Neuron (in vitro differentiated cells): Measurements from ENCODE around the gene NTS.

Experiments used
- H2AFZ ChIP-seq: one replicate; pipeline ENCODE4 v1.6.1; 2013; ENCODE audit warnings: low read depth, mild to moderate bottlenecking, inconsistent platforms, low read length, moderate library complexity
- H3K27me3 ChIP-seq: one replicate; pipeline ENCODE4 v1.6.1; 2013; ENCODE audit warnings: low read length; ENCODE audit not compliant: insufficient read depth
- H3K36me3 ChIP-seq: one replicate; pipeline ENCODE4 v1.6.1; 2013; ENCODE audit warnings: low read length; ENCODE audit not compliant: insufficient read depth
- H3K4me1 ChIP-seq: one replicate; pipeline ENCODE4 v1.6.1; 2013; ENCODE audit warnings: low read length; ENCODE audit not compliant: insufficient read depth
- H3K4me3 ChIP-seq: 2 replicates; pipeline ENCODE4 v1.5.1; 2013; ENCODE audit warnings: mild to moderate bottlenecking, low read length, moderate library complexity
- H3K9me3 ChIP-seq: one replicate; pipeline ENCODE4 v1.6.1; 2013; ENCODE audit warnings: low read length

The NTS gene

GRCh38 chr12:85856966-85857365 is 17.1 kb upstream of the NTS start:
- no peaks in the 10 kb centered on the region for H3K4me1 ChIP-seq
- H3K27me3 ChIP-seq: no peaks in the 10 kb centered on the region
- no peak overlapping the region for H2AFZ ChIP-seq
- H3K36me3 ChIP-seq: no peaks in the 10 kb centered on the region
- H3K4me3 ChIP-seq: no peak overlapping the region
- no peaks in the 10 kb centered on the region for H3K9me3 ChIP-seq

- no peaks in the 10 kb centered on the region for H3K27me3 ChIP-seq
- no peaks in the 10 kb centered on the region for H3K4me1 ChIP-seq
- H3K4me3 ChIP-seq: no peak overlapping the region
- no peaks in the 10 kb centered on the region for H3K36me3 ChIP-seq
- H3K9me3 ChIP-seq: no peaks in the 10 kb centered on the region
- H2AFZ ChIP-seq: no peak overlapping the region
Measured at GRCh38 chr12:85865890-85866289, 8.2 kb upstream of the NTS start.

GRCh38 chr12:85866986-85867776 is 6.9 kb upstream of the NTS start:
- Histone ChIP-seq H3K4me3 (no peak overlapping the region), H3K27me3 (no peaks in the 10 kb centered on the region), H3K9me3 (no peaks in the 10 kb centered on the region), H3K4me1 (no peaks in the 10 kb centered on the region), H3K36me3 (no peaks in the 10 kb centered on the region), H2AFZ (no peak overlapping the region)

- no peak overlapping the region for H2AFZ ChIP-seq
- H3K4me1 ChIP-seq: peaks cover 4% of the 10 kb centered on the region
- H3K27me3 ChIP-seq: no peaks in the 10 kb centered on the region
- H3K4me3 ChIP-seq: no peak overlapping the region
- no peaks in the 10 kb centered on the region for H3K9me3 ChIP-seq
- H3K36me3 ChIP-seq: no peaks in the 10 kb centered on the region
Measured at GRCh38 chr12:85872497-85873091, 1.5 kb upstream of the NTS start.

GRCh38 chr12:85877459-85877858 is 3.4 kb downstream of the NTS start:
- Histone ChIP-seq H3K4me3 (no peak overlapping the region), H3K27me3 (no peaks in the 10 kb centered on the region), H3K4me1 (peaks cover 4% of the 10 kb centered on the region), H3K9me3 (no peaks in the 10 kb centered on the region), H3K36me3 (no peaks in the 10 kb centered on the region), H2AFZ (no peak overlapping the region)

DNA sequence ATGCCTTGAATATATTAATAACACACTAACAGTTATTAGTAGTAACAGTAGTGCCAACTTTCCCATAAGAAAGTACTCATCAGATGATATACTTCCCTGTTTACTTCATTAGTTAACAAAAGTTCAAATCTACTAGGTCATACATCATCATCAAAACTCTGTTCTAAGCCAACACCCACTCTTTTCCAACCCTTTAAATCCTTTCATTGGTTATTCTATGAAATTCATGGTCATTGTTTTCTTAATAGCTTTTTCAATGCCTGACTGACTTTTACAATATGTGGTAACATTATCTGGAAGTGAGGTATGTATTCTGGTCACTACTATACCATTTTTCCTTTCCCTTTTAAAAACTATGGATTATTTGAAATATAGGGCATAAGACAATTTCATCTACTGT is 9.7 kb downstream of the NTS start:
- H3K27me3 ChIP-seq: peaks cover 2% of the 10 kb centered on the region
- no peak overlapping the region for H3K4me3 ChIP-seq
- H3K9me3 ChIP-seq: no peaks in the 10 kb centered on the region
- H2AFZ ChIP-seq: no peak overlapping the region
- H3K4me1 ChIP-seq: no peaks in the 10 kb centered on the region
- H3K36me3 ChIP-seq: no peaks in the 10 kb centered on the region

GRCh38 chr12:85894653-85895052 is 20.6 kb downstream of the NTS start:
- no peak overlapping the region for H2AFZ ChIP-seq
- H3K4me3 ChIP-seq: no peak overlapping the region
- no peaks in the 10 kb centered on the region for H3K4me1 ChIP-seq

GRCh38 chr12:85920324-85920947 is 46.3 kb downstream of the NTS start:
- Histone ChIP-seq H3K4me1 (no peaks in the 10 kb centered on the region), H3K36me3 (no peaks in the 10 kb centered on the region), H3K4me3 (no peak overlapping the region), H3K27me3 (no peaks in the 10 kb centered on the region), H2AFZ (no peak overlapping the region), H3K9me3 (no peaks in the 10 kb centered on the region)

More at GRCh38 chr12:85894653-85895052, 20.6 kb downstream of the NTS start:
- Histone ChIP-seq H3K36me3 (no peaks in the 10 kb centered on the region), H3K27me3 (no peaks in the 10 kb centered on the region), H3K9me3 (no peaks in the 10 kb centered on the region)

DNA sequence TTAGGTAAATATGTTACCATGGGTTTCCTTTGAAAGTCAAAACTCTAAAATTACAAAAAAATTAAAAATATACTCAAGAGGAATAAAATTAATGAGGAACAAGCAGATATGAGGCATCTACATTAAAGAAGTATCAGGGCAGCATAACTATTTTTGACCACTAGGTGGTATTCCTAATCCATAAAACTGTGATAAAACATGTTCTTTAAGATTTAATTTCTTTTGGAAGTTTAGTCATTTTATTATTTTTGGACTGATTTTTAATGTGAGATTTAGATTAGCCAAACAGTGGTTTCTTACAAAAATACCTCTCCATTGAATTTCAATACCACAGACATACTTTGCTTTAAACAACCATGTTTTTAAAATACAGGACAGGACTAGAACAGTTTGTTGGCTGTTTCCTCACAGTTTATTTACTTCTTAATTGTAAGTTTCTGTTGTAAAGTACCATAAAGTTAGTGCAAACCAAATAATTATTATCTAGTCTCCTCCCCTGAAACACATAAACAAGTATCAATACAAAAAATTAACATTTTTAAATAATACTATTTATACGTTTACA is 49.8 kb downstream of the NTS start:
- H3K27me3 ChIP-seq: no peaks in the 10 kb centered on the region
- H3K9me3 ChIP-seq: no peaks in the 10 kb centered on the region
- no peak overlapping the region for H2AFZ ChIP-seq
- H3K36me3 ChIP-seq: no peaks in the 10 kb centered on the region
- H3K4me3 ChIP-seq: no peak overlapping the region
- no peaks in the 10 kb centered on the region for H3K4me1 ChIP-seq

DNA sequence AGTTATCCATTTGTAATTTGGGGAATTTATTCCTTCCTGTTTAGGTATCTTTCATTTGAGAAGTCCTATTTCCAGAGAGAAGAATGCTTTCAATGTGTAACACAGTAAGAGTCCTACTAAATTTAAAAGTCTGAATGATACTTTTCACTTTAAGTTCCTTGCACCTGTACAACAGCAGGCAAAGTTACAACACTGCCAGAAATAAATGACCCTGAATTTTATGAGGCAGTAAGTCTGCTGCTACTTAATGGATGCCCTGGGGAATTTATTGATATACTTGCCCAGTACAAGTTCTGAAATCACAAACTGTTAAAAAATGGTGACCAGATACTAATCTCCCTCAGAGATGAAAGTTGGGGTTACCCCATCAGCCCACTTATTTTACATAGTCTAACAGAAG is 53.1 kb downstream of the NTS start:
- no peaks in the 10 kb centered on the region for H3K36me3 ChIP-seq
- no peak overlapping the region for H3K4me3 ChIP-seq

More for the DNA sequence above, 53.1 kb downstream of the NTS start:
- Histone ChIP-seq H3K9me3 (no peaks in the 10 kb centered on the region), H3K4me1 (no peaks in the 10 kb centered on the region), H2AFZ (no peak overlapping the region), H3K27me3 (no peaks in the 10 kb centered on the region)
